Measurements from ENCODE around the gene BICD2. TPM values are rescaled to one million over a fixed set of nuclear protein-coding genes. Genes with fewer than 3 reads are reported as not detected.
A peak's percentile ranks its signal among the peaks of the same experiment; 100 is the strongest.

BICD2 gene
- total and polyA plus RNA-seq, 2 of the 8 experiments (the other 6 are each of a cell fraction or from before 2014, with no cell fraction given): 6.6 to 22.8 TPM

DNA sequence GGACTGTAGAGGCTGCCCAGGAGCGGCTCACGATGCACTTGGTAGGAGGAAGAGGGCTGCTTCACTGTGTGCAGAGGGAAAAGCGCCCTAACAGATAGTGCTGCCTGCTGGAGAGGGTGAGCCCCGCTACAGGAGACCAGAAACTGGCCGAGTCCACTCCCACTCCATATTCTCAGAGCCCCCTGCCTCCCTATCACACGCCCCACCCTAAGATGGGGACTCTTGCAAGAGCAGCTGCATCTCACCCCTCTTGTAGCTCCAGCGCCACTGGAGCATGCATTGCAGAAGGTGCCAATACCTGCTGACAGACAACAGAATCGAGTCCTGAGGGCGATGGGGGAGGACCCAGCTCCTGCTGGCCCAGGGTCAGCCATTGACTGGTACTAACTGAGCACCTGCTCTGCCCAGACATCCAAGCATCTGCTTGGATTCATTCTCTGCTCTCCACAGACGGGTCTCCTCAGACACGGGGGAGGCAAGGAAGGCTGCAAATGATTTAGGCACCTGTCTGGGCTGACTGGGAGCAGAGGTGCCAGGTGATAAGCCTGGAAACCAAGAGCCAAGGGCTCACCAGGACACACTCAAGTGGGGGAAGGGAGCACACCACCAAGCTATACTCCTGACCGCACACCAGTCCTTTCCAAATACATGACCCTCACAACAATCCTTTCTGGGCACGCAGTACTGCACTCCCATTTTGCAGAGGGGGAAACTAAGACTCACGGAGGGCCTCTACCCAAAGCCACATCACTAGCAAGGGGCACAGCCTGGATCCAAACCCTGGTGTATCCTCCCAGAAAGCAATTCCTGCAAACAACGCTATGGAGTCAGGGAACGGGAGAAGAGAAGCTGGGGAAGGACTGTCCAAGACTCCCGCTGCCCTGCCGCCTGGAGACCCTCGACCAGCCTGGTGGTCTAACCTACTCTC, 1.6 kb downstream of the BICD2 start:
- Histone ChIP-seq H2BK120ac (replicated peaks; ENCODE audit: low read depth, low read length) (no peak overlapping the region), H3K79me2 (ENCODE audit: control insufficient read depth in 1 of 2, insufficient read depth in 2 of 2, low read length in 2 of 2) (peaks cover 26 to 58% of the 10 kb centered on the region in 2 experiments), H2BK20ac (ENCODE audit: low read length) (no peak overlapping the region), H4K8ac (ENCODE audit: extremely low read depth, insufficient read depth, low read length) (no peak overlapping the region), H4K20me1 (replicated peaks in 1 of 2; ENCODE audit: control insufficient read depth in 1 of 2, insufficient read depth in 2 of 2, low read length in 2 of 2) (peaks cover 22 to 37% of the 10 kb centered on the region in 2 experiments), H3K56ac (replicated peaks; ENCODE audit: insufficient read length, low read depth, low read length) (no peak overlapping the region), H3K9me3 (ENCODE audit: insufficient read depth in 2 of 2, low read depth in 1 of 2, low read length in 1 of 2) (no peaks in the 10 kb centered on the region), H2BK15ac (ENCODE audit: low read length) (0 out of 2 replicates have a peak overlapping the region, but pooled peaks have one; percentile 61), H3K4ac (replicated peaks; ENCODE audit: insufficient read length, low read depth, low read length) (no peak overlapping the region), H3K36me3 (ENCODE audit: control insufficient read depth in 2 of 4, insufficient read depth in 4 of 4, low read length in 3 of 4) (no peaks in the 10 kb centered on the region), H3K18ac (ENCODE audit: extremely low read depth, low read length) (no peak overlapping the region), H3K79me1 (ENCODE audit: low read depth, low read length) (peaks cover 37% of the 10 kb centered on the region), H3K9ac (replicated peaks in 1 of 4; ENCODE audit: extremely low read depth in 1 of 4, low read depth in 3 of 4, low read length in 3 of 4) (peak overlapping the region in 2 of 4 experiments; percentile 14 to 45; a peak in 2 of 7 replicates), H4K5ac (ENCODE audit: insufficient read length, low read depth, low read length) (no peak overlapping the region), H4K91ac (replicated peaks; ENCODE audit: insufficient read length, low read length) (no peak overlapping the region), H3K27ac (ENCODE audit: low read depth, low read length) (no peak overlapping the region; the same call in 1 of the 2 replicates), H2BK5ac (ENCODE audit: low read depth, low read length) (peak overlapping the region; percentile 44; the same call in 1 of the 2 replicates), H3K27me3 (replicated peaks in 1 of 4; ENCODE audit: control insufficient read depth in 3 of 4, extremely low read depth in 1 of 4, insufficient read depth in 3 of 4, low read length in 3 of 4) (no peaks in the 10 kb centered on the region), H3K4me2 (ENCODE audit: insufficient read depth in 1 of 2, low read depth in 2 of 2, low read length in 2 of 2) (peak overlapping the region; percentile 89 to 95), H3K23me2 (ENCODE audit: low read depth, low read length) (peaks cover 15% of the 10 kb centered on the region), H2BK12ac (ENCODE audit: low read depth, low read length) (no peak overlapping the region), H3K4me3 (ENCODE audit: extremely low read depth in 1 of 4, insufficient read depth in 2 of 4, low read depth in 3 of 4, low read length in 4 of 4) (peak overlapping the region; percentile 91 to 100 (median 96)), H3K14ac (ENCODE audit: insufficient read length) (no peak overlapping the region), H2AFZ (ENCODE audit: low read length) (no peak overlapping the region), H2AK5ac (ENCODE audit: low read depth, low read length) (no peak overlapping the region), H3K23ac (ENCODE audit: insufficient read length) (no peak overlapping the region), H3K4me1 (replicated peaks in 1 of 4; ENCODE audit: control insufficient read depth in 3 of 4, insufficient read depth in 4 of 4, low read length in 3 of 4) (peaks cover 0 to 23% (median 8%) of the 10 kb centered on the region in 4 experiments; a peak in 4 of 7 replicates)
- POLR2A ChIA-PET (ENCODE audit: partially characterized antibody): interaction anchor here (0.5 to 1.2 kb wide), 3 partner anchors 30 to 681 kb away, joined by 3 read pairs; no protein-coding TSS in a partner anchor
- WGBS, 2 experiments (ENCODE audit: extremely low coverage in 1 of 2, insufficient coverage in 1 of 2, insufficient read length in 1 of 2, insufficient replicate concordance in 2 of 2, low coverage in 1 of 2, low lambda C conversion rate in 2 of 2, missing lambda C conversion rate in 1 of 2): 77% methylated on average over 19 of the region's 19 CpGs; no CpG with 5 or more reads in 1 of the 2 experiments
- DNase-seq (ENCODE audit: low read depth in 1 of 2, low spot score in 2 of 2): no peak
- FAIRE-seq: no peak
- CTCF ChIA-PET (ENCODE audit: partially characterized antibody): interaction anchor here (0.5 to 2.4 kb wide), 7 partner anchors 26 to 306 kb away, joined by 3 to 12 read pairs (median 3); no protein-coding TSS in a partner anchor
- no peak for TF ChIP-seq RAD21 (IDR thresholded peaks at IDR 0.05 in 1 of 2, conservative IDR thresholded peaks at IDR 0.05 in 1 of 2; ENCODE audit: low read depth in 2 of 2, low read length in 2 of 2)
- TF ChIP-seq POU5F1 (IDR thresholded peaks at IDR 0.05; ENCODE audit: low read depth, low read length): no peak
- TF ChIP-seq YY1 (IDR thresholded peaks at IDR 0.05; ENCODE audit: low read depth, low read length): no peak
- TF ChIP-seq TBP (IDR thresholded peaks at IDR 0.05; ENCODE audit: low read depth, low read length): no peak
- no peak for TF ChIP-seq EGR1 (IDR thresholded peaks at IDR 0.05; ENCODE audit: borderline replicate concordance, low read depth, low read length)
- no peak for TF ChIP-seq SIX5 (IDR thresholded peaks at IDR 0.05; ENCODE audit: low read depth, low read length)
- TF ChIP-seq CTBP2 (IDR thresholded peaks at IDR 0.05; ENCODE audit: borderline replicate concordance, insufficient read depth, insufficient read length, low read length): no peak
- no peak for TF ChIP-seq SAP30 (IDR thresholded peaks at IDR 0.05; ENCODE audit: insufficient read depth, insufficient replicate concordance, low read length)

All from H1 (cell line).